K562 (cell line): ENCODE results near the gene PRF1. TPM values are rescaled to one million over a fixed set of nuclear protein-coding genes. Genes with fewer than 3 reads are reported as not detected.

ENCODE experiments used
- ERF ChIP-seq: fragments of 450-650 bp; formaldehyde crosslinking; IDR thresholded peaks from 2 replicates; pipeline ENCODE4 v1.4.0; 2020; ENCODE audit warnings: mild to moderate bottlenecking, mixed read lengths
- HDGF ChIP-seq: fragments of 450-650 bp; IDR thresholded peaks from 2 replicates; pipeline ENCODE4 v1.6.1; 2016
- JUND ChIP-seq, 2 experiments: IDR thresholded peaks; 2 replicates in 1 of 2; 3 replicates in 1 of 2; pipeline ENCODE4 v1.6.1; 2011; ENCODE audit warnings: borderline replicate concordance in 2 of 2, low read depth in 2 of 2, low read length in 2 of 2, improper control_type of control experiment in 1 of 2, missing biosample characterization in 1 of 2, missing genetic modification characterization in 1 of 2, missing genetic modification reagents in 1 of 2
- NCOA2 ChIP-seq, 2 experiments: fragments of 450-650 bp; IDR thresholded peaks; 2 replicates each; pipeline ENCODE4 v1.6.1; 2018; ENCODE audit warnings: mild to moderate bottlenecking in 2 of 2, moderate library complexity in 1 of 2; ENCODE audit not compliant: partially characterized antibody in 2 of 2
- ZBTB7A ChIP-seq: IDR thresholded peaks from 2 replicates; pipeline ENCODE4 v1.6.1; 2011; ENCODE audit warnings: low read depth, mild to moderate bottlenecking, low read length, moderate library complexity, borderline replicate concordance; ENCODE audit not compliant: control insufficient read depth
- ZNF347 ChIP-seq: fragments of 450-650 bp; formaldehyde crosslinking; IDR thresholded peaks from 2 replicates; pipeline ENCODE4 v1.4.0; 2020; ENCODE audit warnings: low read depth, mild to moderate bottlenecking, moderate library complexity
- polyA plus RNA-seq, 8 experiments: library from polyadenylated mRNA; depleted of rRNA in 4 of 8; stranded (reverse) in 5 of 8; unstranded in 3 of 8; fragments of >200 nt; fragmentation: Nextera tagmentation in 2 of 8; fragmentation: Illumina TruSeq in 1 of 8; extraction: Ambion mirVana in 2 of 8; extraction: Trizol in 1 of 8; gene quantifications; 2 replicates each; pipeline versions ENCODE4 v1.2.1 to v1.2.3, GENCODE V29; 2011 to 2014; ENCODE audit warnings: inconsistent platforms in 1 of 8, missing spikeins in 1 of 8
- total RNA-seq, 7 experiments: library from RNA; depleted of rRNA in 6 of 7; stranded (reverse); fragments of >200 nt in 6 of 7; fragmentation: Illumina TruSeq in 2 of 7; extraction: Trizol in 2 of 7; gene quantifications; 2 replicates each; pipeline versions ENCODE4 v1.2.1 to v1.2.3, GENCODE V29; 2011 to 2021; ENCODE audit warnings: low replicate concordance in 1 of 7
- TF ChIP-seq, protein P1 (sequence below), 2 experiments: fragments of 450-650 bp; formaldehyde crosslinking in 1 of 2; IDR thresholded peaks; 2 replicates each; pipeline versions ENCODE4 v1.4.0 to v1.6.1; 2014 to 2020; ENCODE audit warnings: mild to moderate bottlenecking in 2 of 2, borderline replicate concordance in 1 of 2, low read depth in 1 of 2
- TF ChIP-seq, protein P2 (sequence below): fragments of 450-650 bp; formaldehyde crosslinking; IDR thresholded peaks from 2 replicates; pipeline ENCODE4 v1.4.0; 2020; ENCODE audit warnings: mild to moderate bottlenecking, moderate library complexity

The PRF1 gene
- total and polyA plus RNA-seq, 9 of the 15 experiments (the other 6 are each of a cell fraction or from before 2014, with no cell fraction given) = 3.8 to 8.6 (median 6.3) TPM

DNA sequence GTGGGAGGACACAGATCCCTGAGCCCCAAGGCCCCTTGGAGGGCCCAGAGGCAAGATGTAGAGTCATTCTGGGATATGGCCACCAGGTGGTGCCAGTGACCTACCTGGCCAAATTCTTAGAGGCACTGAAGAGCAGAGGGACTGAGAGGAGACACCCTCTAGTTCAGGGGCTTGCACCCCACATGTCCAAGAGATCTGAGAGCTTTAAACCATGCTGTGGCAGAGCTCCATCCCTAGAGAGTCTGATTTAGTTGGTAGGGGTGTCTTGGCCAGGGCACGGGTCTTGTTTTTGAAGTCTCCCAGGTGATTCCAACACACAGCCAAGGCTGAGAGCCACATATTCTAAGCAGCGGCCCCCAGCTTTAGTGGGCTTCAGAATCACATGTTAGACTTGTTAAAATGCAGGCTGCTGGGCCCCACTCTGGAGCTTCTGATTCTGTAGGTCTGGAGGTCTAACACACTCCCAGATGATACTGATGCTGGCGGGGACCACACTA lies 52.5 kb downstream of the PRF1 start (continued):
- TF ChIP-seq, protein P1, sequence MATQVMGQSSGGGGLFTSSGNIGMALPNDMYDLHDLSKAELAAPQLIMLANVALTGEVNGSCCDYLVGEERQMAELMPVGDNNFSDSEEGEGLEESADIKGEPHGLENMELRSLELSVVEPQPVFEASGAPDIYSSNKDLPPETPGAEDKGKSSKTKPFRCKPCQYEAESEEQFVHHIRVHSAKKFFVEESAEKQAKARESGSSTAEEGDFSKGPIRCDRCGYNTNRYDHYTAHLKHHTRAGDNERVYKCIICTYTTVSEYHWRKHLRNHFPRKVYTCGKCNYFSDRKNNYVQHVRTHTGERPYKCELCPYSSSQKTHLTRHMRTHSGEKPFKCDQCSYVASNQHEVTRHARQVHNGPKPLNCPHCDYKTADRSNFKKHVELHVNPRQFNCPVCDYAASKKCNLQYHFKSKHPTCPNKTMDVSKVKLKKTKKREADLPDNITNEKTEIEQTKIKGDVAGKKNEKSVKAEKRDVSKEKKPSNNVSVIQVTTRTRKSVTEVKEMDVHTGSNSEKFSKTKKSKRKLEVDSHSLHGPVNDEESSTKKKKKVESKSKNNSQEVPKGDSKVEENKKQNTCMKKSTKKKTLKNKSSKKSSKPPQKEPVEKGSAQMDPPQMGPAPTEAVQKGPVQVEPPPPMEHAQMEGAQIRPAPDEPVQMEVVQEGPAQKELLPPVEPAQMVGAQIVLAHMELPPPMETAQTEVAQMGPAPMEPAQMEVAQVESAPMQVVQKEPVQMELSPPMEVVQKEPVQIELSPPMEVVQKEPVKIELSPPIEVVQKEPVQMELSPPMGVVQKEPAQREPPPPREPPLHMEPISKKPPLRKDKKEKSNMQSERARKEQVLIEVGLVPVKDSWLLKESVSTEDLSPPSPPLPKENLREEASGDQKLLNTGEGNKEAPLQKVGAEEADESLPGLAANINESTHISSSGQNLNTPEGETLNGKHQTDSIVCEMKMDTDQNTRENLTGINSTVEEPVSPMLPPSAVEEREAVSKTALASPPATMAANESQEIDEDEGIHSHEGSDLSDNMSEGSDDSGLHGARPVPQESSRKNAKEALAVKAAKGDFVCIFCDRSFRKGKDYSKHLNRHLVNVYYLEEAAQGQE (IDR thresholded peaks at IDR 0.05; ENCODE audit: borderline replicate concordance) = peak; percentile 93
- TF ChIP-seq, protein P1 (CRISPR knock-in tag; IDR thresholded peaks at IDR 0.05; ENCODE audit: low read depth) = no peak
- TF ChIP-seq, protein P2, sequence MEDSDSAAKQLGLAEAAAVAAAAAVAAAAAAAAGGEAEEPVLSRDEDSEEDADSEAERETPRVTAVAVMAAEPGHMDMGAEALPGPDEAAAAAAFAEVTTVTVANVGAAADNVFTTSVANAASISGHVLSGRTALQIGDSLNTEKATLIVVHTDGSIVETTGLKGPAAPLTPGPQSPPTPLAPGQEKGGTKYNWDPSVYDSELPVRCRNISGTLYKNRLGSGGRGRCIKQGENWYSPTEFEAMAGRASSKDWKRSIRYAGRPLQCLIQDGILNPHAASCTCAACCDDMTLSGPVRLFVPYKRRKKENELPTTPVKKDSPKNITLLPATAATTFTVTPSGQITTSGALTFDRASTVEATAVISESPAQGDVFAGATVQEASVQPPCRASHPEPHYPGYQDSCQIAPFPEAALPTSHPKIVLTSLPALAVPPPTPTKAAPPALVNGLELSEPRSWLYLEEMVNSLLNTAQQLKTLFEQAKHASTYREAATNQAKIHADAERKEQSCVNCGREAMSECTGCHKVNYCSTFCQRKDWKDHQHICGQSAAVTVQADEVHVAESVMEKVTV (CRISPR knock-in tag) = peak; percentile 92
- TF ChIP-seq ZBTB7A (peak; percentile 46; the same call in 1 of the 2 replicates), JUND (IDR thresholded peaks at IDR 0.05; ENCODE audit: borderline replicate concordance, low read depth, low read length) (peak; percentile 54; the same call in 1 of the 2 replicates), JUND (tag; IDR thresholded peaks at IDR 0.05; ENCODE audit: borderline replicate concordance, low read depth, low read length) (no peak), NCOA2 (IDR thresholded peaks at IDR 0.05; ENCODE audit: partially characterized antibody in 2 of 2) (no peak), ZNF347 (CRISPR knock-in tag) (no peak), ERF (CRISPR knock-in tag) (no peak), HDGF (0 out of 2 replicates have a peak, but pooled peaks have one; percentile 52)
